Measurements from ENCODE around the gene TMEM86B.
"Not testable (repeated sequence)": the region's sequence is repeated elsewhere in the genome, so short reads cannot be mapped to it uniquely, and the experiment has no call there.

The TMEM86B gene

GRCh38 chr19:55212447-55212846 is 16.1 kb downstream of the TMEM86B start:
- no peak for DNase-seq

- peak; percentile 85 for DNase-seq
Observed at GRCh38 chr19:55209693-55210472, 18.7 kb downstream of the TMEM86B start.

GRCh38 chr19:55208880-55209692 is 19.5 kb downstream of the TMEM86B start, which contains the start of gene PTPRH:
TSS of gene PTPRH (minus strand) at chr19:55209501. CDS start at chr19:55209433, 68 bp downstream.
- peak; percentile 30 for DNase-seq

GRCh38 chr19:55206664-55207500 is 21.7 kb downstream of the TMEM86B start:
- peak; percentile 76 for DNase-seq

GRCh38 chr19:55202199-55202598 is 26.4 kb downstream of the TMEM86B start:
- not testable (repeated sequence) for DNase-seq

GRCh38 chr19:55199620-55200204 is 28.9 kb downstream of the TMEM86B start:
- no peak for DNase-seq

GRCh38 chr19:55198651-55199050 is 29.9 kb downstream of the TMEM86B start:
- no peak for DNase-seq

GRCh38 chr19:55197528-55197927 is 31.0 kb downstream of the TMEM86B start:
- DNase-seq = no peak

GRCh38 chr19:55196803-55197202 is 31.8 kb downstream of the TMEM86B start:
- no peak for DNase-seq

- no peak for DNase-seq
Observed at GRCh38 chr19:55193481-55193880, 35.1 kb downstream of the TMEM86B start.

- no peak for DNase-seq
Observed at GRCh38 chr19:55189403-55189835, 39.1 kb downstream of the TMEM86B start.

- DNase-seq = no peak
Observed at GRCh38 chr19:55188625-55189024, 39.9 kb downstream of the TMEM86B start.

- DNase-seq = no peak
Observed at GRCh38 chr19:55186080-55186479, 42.5 kb downstream of the TMEM86B start.

GRCh38 chr19:55181740-55182139 is 46.8 kb downstream of the TMEM86B start:
- no peak for DNase-seq

GRCh38 chr19:55179606-55180484 is 48.7 kb downstream of the TMEM86B start, which contains the start of gene SYT5:
TSS of gene SYT5 (minus strand) at chr19:55180289. CDS start at chr19:55179041, 1,248 bp downstream.
- no peak for DNase-seq

- DNase-seq = peak; percentile 88
Observed at GRCh38 chr19:55178781-55179599, 49.6 kb downstream of the TMEM86B start.
